COLO829 (cell line): ENCODE data around the gene PRPS1.
"Not testable (repeated sequence)": the region's sequence is repeated elsewhere in the genome, so short reads cannot be mapped to it uniquely, and the experiment has no call there.

Source experiments
- DNase-seq: peaks from one replicate; pipeline ENCODE4 v3.0.0; 2012; ENCODE audit warnings: low spot score

The PRPS1 gene

GRCh38 chrX:107630031-107630689 is 1.9 kb downstream of the PRPS1 start:
- no peak for DNase-seq

DNA sequence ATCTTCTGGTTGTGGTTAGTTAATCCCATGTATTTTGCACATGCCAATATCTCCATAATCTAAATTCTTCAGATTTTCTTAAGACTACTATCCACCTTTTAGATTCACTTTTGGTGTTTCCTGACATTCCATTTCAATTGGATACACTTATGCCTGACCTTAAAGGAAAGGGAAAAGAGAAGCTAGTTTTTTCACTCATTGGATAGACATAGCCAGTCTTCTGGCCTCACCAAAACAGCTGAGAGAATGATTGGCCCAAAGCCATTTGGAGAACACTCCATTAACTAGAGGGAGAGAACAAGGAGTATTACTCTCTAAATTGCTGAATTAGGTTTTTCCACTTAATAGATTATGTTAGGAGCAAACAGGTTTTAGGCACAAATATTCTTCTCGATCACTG is 4.0 kb downstream of the PRPS1 start:
- no peak for DNase-seq

DNA sequence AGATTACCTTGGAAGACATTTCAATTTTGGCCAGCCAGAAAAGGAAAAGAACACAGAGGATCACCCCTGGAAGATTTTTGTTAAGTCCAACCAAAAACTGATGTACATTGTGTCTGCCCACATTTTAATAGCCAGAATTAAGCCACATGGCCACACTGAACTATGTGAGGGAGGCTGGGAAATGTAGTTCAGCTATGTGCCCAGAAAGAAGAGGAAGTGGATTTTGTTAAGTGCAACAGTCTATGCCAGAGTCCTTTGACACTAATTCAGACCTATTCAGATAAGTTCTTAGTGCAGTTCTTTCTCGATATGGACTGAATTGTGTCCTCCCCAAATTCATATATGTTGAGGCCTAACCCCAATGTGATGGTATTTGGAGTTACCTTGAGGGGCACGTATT is 18.4 kb downstream of the PRPS1 start:
- no peak for DNase-seq

- no peak for DNase-seq
Observed at GRCh38 chrX:107648332-107648731, 20.0 kb downstream of the PRPS1 start.

- DNase-seq: no peak
Observed at GRCh38 chrX:107654566-107654871, 26.2 kb downstream of the PRPS1 start.

- DNase-seq: no peak
Observed at GRCh38 chrX:107654872-107655761, 26.8 kb downstream of the PRPS1 start.

- DNase-seq: no peak
Observed at GRCh38 chrX:107656978-107657377, 28.7 kb downstream of the PRPS1 start.

DNA sequence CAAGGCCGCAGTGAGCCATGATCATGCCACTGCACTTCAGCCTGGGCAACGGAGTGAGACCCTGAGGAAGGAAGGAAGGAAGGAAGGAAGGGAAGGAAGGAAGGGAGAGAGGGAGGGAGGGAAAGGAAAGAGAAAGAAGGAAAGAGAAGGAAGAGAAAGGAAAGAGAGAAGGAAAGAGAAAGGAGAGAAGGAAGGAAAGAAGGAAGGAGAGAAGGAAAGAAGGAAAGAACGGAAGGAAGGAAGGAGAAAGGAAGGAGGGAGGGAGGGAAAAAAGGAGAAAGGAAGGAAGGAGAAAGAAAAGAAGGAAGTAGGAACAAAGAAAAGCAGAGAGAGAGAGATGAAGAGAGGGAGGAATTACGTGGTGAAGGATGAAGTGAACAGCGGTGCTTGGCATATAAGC is 30.4 kb downstream of the PRPS1 start:
- no peak for DNase-seq

DNA sequence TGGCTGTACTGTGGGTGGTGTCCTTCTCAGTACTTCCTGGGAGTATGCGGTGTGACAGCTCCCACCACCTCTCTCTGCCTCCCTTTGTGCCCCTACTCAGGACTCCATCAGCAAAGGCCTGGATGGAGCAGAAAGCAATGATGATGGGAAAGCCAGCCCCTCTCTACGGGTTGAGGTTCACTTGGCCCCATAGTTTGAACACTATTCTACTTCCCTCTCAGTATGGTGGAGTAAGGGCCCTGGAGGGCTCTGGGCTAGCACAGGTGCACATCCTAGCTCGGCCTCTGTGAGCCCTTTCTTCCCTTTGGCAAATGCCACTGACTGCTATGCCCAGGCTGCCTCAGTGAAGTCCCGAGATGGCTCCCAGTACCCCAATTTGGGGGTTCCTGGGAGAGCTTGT is 31.0 kb downstream of the PRPS1 start:
- DNase-seq: no peak

GRCh38 chrX:107659768-107660167 is 31.5 kb downstream of the PRPS1 start:
- peak; percentile 13 for DNase-seq

- DNase-seq: no peak
Observed at GRCh38 chrX:107662145-107662544, 33.8 kb downstream of the PRPS1 start.

- DNase-seq: no peak
Observed at GRCh38 chrX:107662824-107663223, 34.5 kb downstream of the PRPS1 start.

GRCh38 chrX:107666931-107667330 is 38.6 kb downstream of the PRPS1 start:
- DNase-seq: no peak

DNA sequence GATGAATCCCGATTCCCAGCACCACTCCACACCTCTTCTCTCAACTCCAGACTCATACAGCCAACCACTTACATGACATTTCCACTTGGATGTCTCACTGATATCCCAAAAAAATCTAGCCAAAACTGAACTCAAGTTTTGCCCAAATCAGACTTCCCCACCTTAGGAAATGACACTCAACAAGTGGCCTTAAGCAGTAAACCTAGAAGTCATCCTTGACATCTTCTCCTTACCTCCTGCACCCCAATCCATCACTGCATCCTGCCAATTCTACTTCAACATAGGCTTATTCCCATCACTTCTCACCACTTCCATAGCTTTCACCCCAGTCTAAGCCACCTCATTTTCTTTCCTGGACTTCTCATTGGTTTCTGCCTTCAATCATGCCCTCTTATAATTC is 39.1 kb downstream of the PRPS1 start:
- no peak for DNase-seq

DNA sequence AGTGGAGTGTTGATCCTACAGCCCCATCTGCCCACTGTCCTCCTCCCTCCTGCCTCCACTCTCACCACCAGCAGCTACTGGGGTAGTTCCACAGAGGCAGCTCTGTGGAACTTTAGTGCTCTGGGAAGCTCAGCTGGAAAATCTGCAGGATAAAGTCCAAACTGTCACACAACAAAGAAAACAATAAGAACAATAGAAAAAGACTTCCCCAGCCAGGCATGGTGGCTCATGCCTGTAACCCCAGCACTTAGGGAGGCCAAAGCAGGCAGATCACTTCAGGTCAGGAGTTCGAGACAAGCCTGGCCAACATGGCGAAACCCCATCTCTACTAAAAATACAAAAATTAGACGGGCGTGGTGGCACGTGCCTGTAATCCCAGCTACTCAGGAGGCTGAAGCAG is 40.4 kb downstream of the PRPS1 start:
- not testable (repeated sequence) for DNase-seq

GRCh38 chrX:107669261-107669660 is 41.0 kb downstream of the PRPS1 start:
- no peak for DNase-seq

- no peak for DNase-seq
Observed at GRCh38 chrX:107669885-107670628, 41.7 kb downstream of the PRPS1 start.

DNA sequence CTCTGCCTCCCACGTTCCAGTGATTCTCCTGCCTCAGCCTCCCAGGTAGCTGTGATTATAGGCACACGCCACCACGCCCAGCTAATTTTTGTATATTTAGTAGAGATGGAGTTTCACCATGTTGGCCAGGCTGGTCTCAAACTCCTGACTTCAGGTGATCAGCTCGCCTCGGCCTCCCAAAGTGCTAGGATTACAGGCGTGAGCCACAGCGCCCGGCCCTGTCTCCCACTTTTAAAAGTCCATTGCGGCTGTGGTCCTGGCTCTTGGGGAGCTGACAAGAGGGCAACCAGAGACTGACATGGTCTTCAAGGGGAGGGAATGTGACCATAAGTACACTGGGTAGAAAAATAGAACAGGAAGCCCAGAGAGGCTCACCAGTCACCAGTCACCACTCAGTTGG is 42.9 kb downstream of the PRPS1 start:
- DNase-seq: not testable (repeated sequence)

DNA sequence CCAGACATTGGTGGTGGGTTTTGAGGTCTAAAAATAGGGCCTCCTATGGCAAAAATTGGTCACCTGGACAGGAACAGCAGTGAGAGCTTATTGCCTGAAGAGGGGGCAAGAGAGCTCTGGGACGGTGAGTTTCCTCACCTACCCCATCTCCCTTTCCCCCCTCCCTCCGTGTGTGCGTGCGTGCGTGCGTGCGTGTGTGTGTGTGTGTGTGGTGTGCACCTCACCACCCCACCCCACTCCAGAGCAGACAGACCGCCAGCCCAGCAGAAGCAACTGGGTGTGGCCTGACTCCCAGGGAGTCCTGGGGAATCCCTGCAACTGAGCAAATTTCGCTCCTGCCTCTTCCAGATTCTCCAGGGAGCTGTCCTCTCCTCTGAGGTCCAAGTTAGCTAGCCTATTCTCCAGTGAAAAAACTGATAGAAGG is 44.7 kb downstream of the PRPS1 start:
- DNase-seq: no peak

DNA sequence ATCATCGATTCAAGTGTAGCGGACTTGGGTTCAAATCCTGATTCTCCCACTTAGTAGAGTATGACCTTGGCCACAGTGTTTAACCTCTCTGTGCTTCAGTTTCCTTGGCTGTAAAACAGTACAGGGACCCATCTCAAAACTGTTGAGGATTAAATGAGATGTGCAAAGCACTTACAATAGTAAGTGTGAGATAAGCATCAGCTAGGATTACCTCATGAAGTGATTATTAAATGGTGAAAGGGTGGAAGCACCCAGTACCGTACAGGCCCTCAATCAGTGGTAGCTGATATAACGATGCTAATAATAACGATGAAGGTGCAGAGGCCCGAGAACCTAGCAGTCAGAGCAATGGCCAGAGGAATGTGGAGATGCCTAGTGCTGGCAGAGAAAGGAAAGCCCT is 45.1 kb downstream of the PRPS1 start:
- no peak for DNase-seq

- no peak for DNase-seq
Observed at GRCh38 chrX:107673933-107674479, 45.7 kb downstream of the PRPS1 start.

DNA sequence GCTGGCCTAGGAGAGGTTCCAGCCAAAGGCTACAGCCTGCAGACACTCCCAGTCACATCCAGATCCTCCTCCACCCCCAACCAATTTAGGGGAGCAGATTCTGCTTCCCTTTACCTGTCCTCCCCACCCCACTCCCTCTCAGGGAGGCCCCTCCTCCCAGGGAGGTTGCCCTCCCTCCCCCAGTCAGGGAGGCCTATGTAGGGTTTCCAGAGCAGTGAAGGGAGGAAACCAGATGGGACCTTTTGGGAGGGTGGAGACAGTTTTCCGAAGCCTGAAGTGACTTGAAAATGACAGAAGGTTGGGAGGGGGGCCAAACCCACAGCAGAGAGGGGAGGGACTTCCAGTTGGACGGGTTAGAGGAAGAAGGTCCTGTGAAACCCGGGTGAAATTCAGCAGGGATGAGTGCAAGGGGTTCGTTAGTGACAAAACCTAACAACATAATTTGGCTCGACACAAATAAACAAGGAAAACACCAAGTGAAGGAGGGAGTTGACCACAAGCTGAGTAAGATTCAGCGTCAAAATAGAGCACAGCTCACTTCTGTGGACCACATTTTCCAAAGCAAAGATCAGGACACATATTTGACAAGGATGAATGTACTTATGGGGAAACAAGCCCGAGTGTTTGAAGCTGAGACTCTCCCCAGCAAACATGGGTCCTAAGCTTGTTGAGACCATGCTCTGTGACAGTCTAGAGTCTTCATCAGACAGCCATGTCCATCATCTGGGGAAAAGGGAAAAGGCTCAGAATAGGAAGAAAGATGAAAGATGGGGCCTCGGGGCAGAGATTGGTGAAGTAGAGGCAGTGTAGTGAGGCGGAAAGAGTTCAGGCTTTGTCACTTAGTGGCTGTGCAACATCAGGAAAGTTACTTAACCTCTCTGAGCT is 46.4 kb downstream of the PRPS1 start:
- DNase-seq: no peak
